Myocyte (in vitro differentiated cells): ENCODE data around the gene LHX5. TPM values are rescaled to one million over a fixed set of nuclear protein-coding genes. Genes with fewer than 3 reads are reported as not detected.

ENCODE experiments used
- DNase-seq: peaks from one replicate; pipeline ENCODE4 v3.0.0-alpha.2; 2012; ENCODE audit warnings: low read depth
- total RNA-seq: library from RNA; depleted of rRNA; stranded (reverse); fragments of >200 nt; gene quantifications from 2 replicates; pipeline ENCODE4 v1.2.3, GENCODE V29; 2014

LHX5 gene
- total RNA-seq, 1 donor from 2014 or later: not detected

GRCh38 chr12:113418213-113418879, 53.3 kb downstream of the LHX5 start:
- DNase-seq: no peak

GRCh38 chr12:113416091-113416754, 55.4 kb downstream of the LHX5 start:
- peak; percentile 16 for DNase-seq

- DNase-seq: no peak
Observed at GRCh38 chr12:113414519-113415038, 57.1 kb downstream of the LHX5 start.

GRCh38 chr12:113413488-113413939, 58.2 kb downstream of the LHX5 start:
- no peak for DNase-seq

Other genes starting within 250 kb of the LHX5 start
- 6.2 and 20.2 TPM in 2 replicates for gene SLC8B1, start 136.8 kb downstream of the LHX5 start, total RNA-seq
- 25.9 and 30.8 TPM in 2 replicates for gene PLBD2, start 113.3 kb downstream of the LHX5 start, total RNA-seq
- gene SDS, start 68.0 kb downstream of the LHX5 start, total RNA-seq: not detected in 2 replicates
- 2.8 and 7.3 TPM in 2 replicates for gene SDSL, start 49.5 kb downstream of the LHX5 start, total RNA-seq